Upper lobe of left lung (tissue), 6 donors: Measurements from ENCODE around the gene LRRC56. TPM values are rescaled to one million over a fixed set of nuclear protein-coding genes. Genes with fewer than 3 reads are reported as not detected.
A peak's percentile ranks its signal among the peaks of the same experiment; 100 is the strongest.

Source experiments
- ATAC-seq, 2 donors: fragments of 200-7000 bp; cut with Tn5 transposase; one replicate each; pipeline ENCODE4 v1.9.1; 2022; ENCODE audit warnings: mild to moderate bottlenecking in 2 of 2, moderate library complexity in 2 of 2; ENCODE audit not compliant: low FRiP score in 2 of 2
- DNase-seq, 2 donors: peaks; one replicate each; pipeline ENCODE4 v3.0.0-alpha.2; 2019 to 2020
- H3K27ac ChIP-seq, 4 donors: fragments of 200-600 bp; sonication (generic); one replicate each; pipeline ENCODE4 v1.5.1; 2016 to 2019
- H3K27me3 ChIP-seq, 4 donors: fragments of 200-600 bp; sonication (generic); one replicate each; pipeline ENCODE4 v1.5.1; 2017 to 2019
- H3K36me3 ChIP-seq, 4 donors: fragments of 200-600 bp; sonication (generic); one replicate each; pipeline ENCODE4 v1.5.1; 2016 to 2019
- H3K4me1 ChIP-seq, 4 donors: fragments of 200-600 bp; sonication (generic); one replicate each; pipeline ENCODE4 v1.5.1; 2018 to 2019
- H3K4me3 ChIP-seq, 4 donors: fragments of 200-600 bp; sonication (generic); one replicate each; pipeline ENCODE4 v1.5.1; 2017 to 2019; ENCODE audit warnings: mild to moderate bottlenecking in 2 of 4, moderate library complexity in 1 of 4
- H3K9me3 ChIP-seq, 4 donors: fragments of 200-600 bp; sonication (generic); one replicate each; pipeline ENCODE4 v1.5.1; 2018 to 2019
- EP300 ChIP-seq, 4 donors: sonication (generic); formaldehyde crosslinking; IDR thresholded peaks; one replicate each; pipeline ENCODE4 v1.5.1; 2017; ENCODE audit warnings: antibody characterized with exemption in 4 of 4, control low read depth in 2 of 4
- POLR2A ChIP-seq, 4 donors: fragments of 450-650 bp; IDR thresholded peaks; one replicate each; pipeline ENCODE4 v1.5.1; 2016 to 2017; ENCODE audit warnings: antibody characterized with exemption in 4 of 4, mild to moderate bottlenecking in 2 of 4
- POLR2AphosphoS5 ChIP-seq, 2 donors: sonication (generic); formaldehyde crosslinking; IDR thresholded peaks; one replicate each; pipeline ENCODE4 v1.5.1; 2017; ENCODE audit warnings: antibody characterized with exemption in 2 of 2
- WGBS, 2 donors: methylation state at CpG; one replicate each; pipeline ENCODE4 v1.1.5; 2017 to 2018; 5-methylcytosine and 5-hydroxymethylcytosine counted together
- total RNA-seq, 6 donors: library from RNA; depleted of rRNA in 4 of 6; stranded (reverse); fragments of >200 nt in 4 of 6; gene quantifications; one replicate each; pipeline versions ENCODE4 v1.1.0 to v1.2.1, GENCODE V29; 2016 to 2021
- TF ChIP-seq, protein P1 (sequence below), 6 experiments: fragments of 450-650 bp in 4 of 6; fragments of 200-600 bp in 2 of 6; sonication (generic) in 2 of 6; IDR thresholded peaks; one replicate each; pipeline ENCODE4 v1.5.1; 2016 to 2019; ENCODE audit warnings: antibody characterized with exemption in 6 of 6
- donor health status: DM: no; HTN: no; CAD: no; lungs with moderate emphysema.
- donor health status: DM: no; HTN: yes; CAD: no; lungs with severe emphysema.

LRRC56 gene
- total RNA-seq, 6 donors from 2014 or later = 3.5 to 11.5 (median 5.8) TPM

DNA sequence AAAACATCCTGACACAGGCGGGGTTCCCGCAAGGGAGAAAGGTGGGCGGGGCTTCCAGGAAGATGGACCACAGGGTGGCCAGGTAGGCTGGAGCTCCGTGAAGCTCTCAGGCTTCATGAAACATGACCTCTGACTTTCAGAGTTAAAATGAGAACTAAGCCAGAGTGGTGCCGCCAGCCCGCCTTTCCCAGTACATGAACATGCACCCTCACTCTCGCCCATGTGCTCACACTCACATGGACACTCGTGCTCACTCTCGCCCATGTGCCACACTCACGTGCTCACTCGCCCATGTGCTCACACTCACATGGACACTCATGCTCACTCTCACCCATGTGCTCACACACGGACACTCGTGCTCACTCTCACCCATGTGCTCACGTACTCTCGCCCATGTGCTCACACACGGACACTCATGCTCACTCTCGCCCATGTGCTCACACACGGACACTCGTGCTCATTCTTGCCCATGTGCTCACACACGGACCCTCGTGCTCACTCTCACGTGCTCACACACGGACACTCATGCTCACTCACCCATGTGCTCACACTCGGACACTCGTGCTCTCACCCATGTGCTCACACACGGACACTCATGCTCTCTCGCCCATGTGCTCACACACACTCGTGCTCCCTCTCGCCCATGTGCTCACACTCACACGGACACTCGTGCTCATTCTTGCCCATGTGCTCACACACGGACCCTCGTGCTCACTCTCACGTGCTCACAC, 40.3 kb upstream of the LRRC56 start:
- Histone ChIP-seq H3K27me3 (no peaks in the 10 kb centered on the region), H3K27ac (no peak overlapping the region), H3K9me3 (no peaks in the 10 kb centered on the region), H3K4me3 (no peak overlapping the region), H3K36me3 (peaks cover 46 to 96% (median 88%) of the 10 kb centered on the region in 4 donors), H3K4me1 (peaks cover 0 to 4% (median 0%) of the 10 kb centered on the region in 4 donors)
- no peak for ATAC-seq
- DNase-seq = peak in 1 of 2 donors; percentile 40
- TF ChIP-seq, protein P1, sequence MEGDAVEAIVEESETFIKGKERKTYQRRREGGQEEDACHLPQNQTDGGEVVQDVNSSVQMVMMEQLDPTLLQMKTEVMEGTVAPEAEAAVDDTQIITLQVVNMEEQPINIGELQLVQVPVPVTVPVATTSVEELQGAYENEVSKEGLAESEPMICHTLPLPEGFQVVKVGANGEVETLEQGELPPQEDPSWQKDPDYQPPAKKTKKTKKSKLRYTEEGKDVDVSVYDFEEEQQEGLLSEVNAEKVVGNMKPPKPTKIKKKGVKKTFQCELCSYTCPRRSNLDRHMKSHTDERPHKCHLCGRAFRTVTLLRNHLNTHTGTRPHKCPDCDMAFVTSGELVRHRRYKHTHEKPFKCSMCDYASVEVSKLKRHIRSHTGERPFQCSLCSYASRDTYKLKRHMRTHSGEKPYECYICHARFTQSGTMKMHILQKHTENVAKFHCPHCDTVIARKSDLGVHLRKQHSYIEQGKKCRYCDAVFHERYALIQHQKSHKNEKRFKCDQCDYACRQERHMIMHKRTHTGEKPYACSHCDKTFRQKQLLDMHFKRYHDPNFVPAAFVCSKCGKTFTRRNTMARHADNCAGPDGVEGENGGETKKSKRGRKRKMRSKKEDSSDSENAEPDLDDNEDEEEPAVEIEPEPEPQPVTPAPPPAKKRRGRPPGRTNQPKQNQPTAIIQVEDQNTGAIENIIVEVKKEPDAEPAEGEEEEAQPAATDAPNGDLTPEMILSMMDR (IDR thresholded peaks at IDR 0.05) = no peak
- no peak for TF ChIP-seq POLR2AphosphoS5 (IDR thresholded peaks at IDR 0.05)
- TF ChIP-seq EP300 (IDR thresholded peaks at IDR 0.05) = no peak
- TF ChIP-seq POLR2A (IDR thresholded peaks at IDR 0.05) = no peak
- 96% methylated on average over 34 of the region's 34 CpGs for WGBS, 2 donors

- TF ChIP-seq POLR2A (IDR thresholded peaks at IDR 0.05) (no peak), EP300 (IDR thresholded peaks at IDR 0.05) (no peak), POLR2AphosphoS5 (IDR thresholded peaks at IDR 0.05) (no peak)
- TF ChIP-seq, protein P1 (IDR thresholded peaks at IDR 0.05) = no peak
- no peak overlapping the region for H3K4me3 ChIP-seq
- no peaks in the 10 kb centered on the region for H3K9me3 ChIP-seq
- ATAC-seq (no peak), DNase-seq (peak in 1 of 2 donors; percentile 69)
- peaks cover 6 to 11% (median 6%) of the 10 kb centered on the region in 4 donors for H3K4me1 ChIP-seq
- 96 to 97% methylated on average over 30 to 31 of the region's 31 CpGs for WGBS, 2 donors
- H3K36me3 ChIP-seq = peaks cover 46 to 95% (median 89%) of the 10 kb centered on the region in 4 donors
- H3K27me3 ChIP-seq = no peaks in the 10 kb centered on the region
- no peak overlapping the region for H3K27ac ChIP-seq
These were observed 39.6 kb upstream of the LRRC56 start for GRCh38 chr11:497565-498296.

DNA sequence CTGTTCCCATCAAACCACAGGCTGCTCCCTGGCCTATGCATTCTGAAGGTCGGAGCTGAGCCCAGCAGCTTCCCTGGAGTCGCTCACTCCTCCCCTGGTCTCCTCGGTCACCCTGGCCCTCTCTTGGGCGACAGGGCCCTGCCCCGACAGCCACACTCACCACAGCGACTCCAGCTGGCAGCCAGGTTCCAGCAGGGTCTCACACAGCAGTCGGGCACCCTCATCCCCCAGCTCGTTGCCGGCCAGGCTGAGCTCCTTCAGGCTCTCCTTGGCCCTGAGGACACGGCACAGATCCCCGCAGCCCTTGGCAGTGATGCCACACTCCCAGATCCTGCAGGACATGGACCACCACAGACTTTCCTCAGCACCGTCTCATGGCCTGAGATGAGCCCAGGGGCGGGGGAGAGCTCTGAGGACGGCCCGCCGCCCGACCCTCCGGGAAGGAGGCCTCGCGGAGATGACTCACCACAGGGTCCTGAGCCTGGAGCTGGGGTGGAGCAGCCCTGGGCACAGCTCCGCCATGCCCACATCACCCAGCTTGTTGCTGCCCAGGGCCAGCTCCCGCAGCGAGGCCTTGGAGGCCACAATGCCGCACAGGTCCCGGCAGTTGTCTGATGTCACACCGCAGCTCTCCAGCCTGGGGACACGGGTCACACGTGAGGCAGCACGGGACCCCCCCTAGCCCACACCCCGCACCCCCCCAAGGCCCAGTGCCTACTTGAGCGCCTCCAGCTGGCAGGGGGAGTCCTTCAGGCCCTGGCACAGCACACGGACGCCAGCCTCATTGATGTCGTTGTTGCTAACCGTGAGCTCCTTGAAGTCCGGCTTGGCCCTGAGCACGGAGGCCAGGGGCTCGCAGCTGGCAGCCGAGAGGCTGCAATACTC, 38.8 kb upstream of the LRRC56 start:
- no peaks in the 10 kb centered on the region for H3K27me3 ChIP-seq
- H3K27ac ChIP-seq = no peak overlapping the region
- H3K4me3 ChIP-seq = no peak overlapping the region
- ATAC-seq = no peak
- peaks cover 46 to 87% (median 83%) of the 10 kb centered on the region in 4 donors for H3K36me3 ChIP-seq
- WGBS, 2 donors = 91 to 95% methylated on average over 14 to 26 of the region's 39 CpGs
- DNase-seq = peak in 1 of 2 donors; percentile 73
- peaks cover 14 to 19% (median 14%) of the 10 kb centered on the region in 4 donors for H3K4me1 ChIP-seq
- no peaks in the 10 kb centered on the region for H3K9me3 ChIP-seq
- no peak for TF ChIP-seq POLR2AphosphoS5 (IDR thresholded peaks at IDR 0.05)
- TF ChIP-seq POLR2A (IDR thresholded peaks at IDR 0.05) = no peak
- TF ChIP-seq, protein P1 (IDR thresholded peaks at IDR 0.05) = no peak
- TF ChIP-seq EP300 (IDR thresholded peaks at IDR 0.05) = no peak

DNA sequence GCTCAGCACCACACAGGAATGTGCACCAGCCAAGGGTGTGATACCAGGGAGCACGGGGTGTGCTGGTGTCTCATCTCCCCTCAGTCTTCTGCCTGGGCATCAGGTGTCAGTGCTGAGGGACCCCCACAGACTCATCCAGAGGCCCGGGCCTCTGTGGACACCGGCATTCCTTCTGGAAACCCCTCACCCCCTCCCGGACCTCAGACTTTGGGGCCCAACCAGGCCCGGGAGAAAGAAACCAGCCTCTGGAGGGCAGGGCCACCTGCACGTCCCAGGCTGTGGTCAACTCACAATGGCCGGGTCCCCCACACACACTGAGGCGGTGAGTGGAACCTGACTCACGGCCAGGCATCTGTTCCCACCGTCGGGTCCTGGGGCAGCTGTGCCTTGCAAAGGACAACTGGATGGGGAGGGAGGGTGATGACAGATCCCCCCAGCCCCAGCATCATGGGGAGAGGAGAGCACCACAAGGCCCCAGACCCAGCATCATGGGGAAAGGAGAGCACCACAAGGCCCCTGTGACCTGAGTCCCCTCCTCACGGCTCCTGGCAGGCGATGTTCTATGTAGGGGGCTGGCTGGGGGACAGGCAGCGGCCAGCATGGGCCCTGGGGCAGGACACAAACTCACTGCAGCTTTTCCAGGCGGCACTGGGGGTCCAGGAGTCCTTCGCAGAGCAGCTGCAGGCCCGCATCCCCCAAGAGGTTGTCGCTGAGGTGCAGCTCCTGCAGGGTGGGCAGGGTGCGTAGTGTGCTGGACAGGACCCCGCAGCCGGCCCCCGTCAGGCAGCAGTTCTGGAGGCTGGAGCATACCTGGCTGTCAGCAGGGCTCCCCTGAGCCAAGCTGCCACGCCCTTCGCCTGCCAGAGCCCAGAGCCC, 37.9 kb upstream of the LRRC56 start:
- 98% methylated on average over 4 to 21 of the region's 24 CpGs for WGBS, 2 donors
- Histone ChIP-seq H3K27me3 (no peaks in the 10 kb centered on the region), H3K9me3 (no peaks in the 10 kb centered on the region), H3K4me1 (peaks cover 23 to 28% (median 23%) of the 10 kb centered on the region in 4 donors), H3K4me3 (no peak overlapping the region), H3K36me3 (peaks cover 42 to 78% (median 74%) of the 10 kb centered on the region in 4 donors), H3K27ac (no peak overlapping the region)
- DNase-seq (peak; percentile 19 to 83), ATAC-seq (no peak)
- TF ChIP-seq POLR2AphosphoS5 (IDR thresholded peaks at IDR 0.05) = no peak
- TF ChIP-seq, protein P1 (IDR thresholded peaks at IDR 0.05) = no peak
- TF ChIP-seq POLR2A (IDR thresholded peaks at IDR 0.05) = no peak
- no peak for TF ChIP-seq EP300 (IDR thresholded peaks at IDR 0.05)
